GM12892 (cell line): ENCODE data around the gene PI3. TPM values are rescaled to one million over a fixed set of nuclear protein-coding genes. Genes with fewer than 3 reads are reported as not detected.
"Not testable (repeated sequence)": the region's sequence is repeated elsewhere in the genome, so short reads cannot be mapped to it uniquely, and the experiment has no call there.

Source experiments
- DNase-seq: peaks from one replicate; pipeline ENCODE4 v3.0.0; 2011; ENCODE audit not compliant: insufficient read length
- FAIRE-seq: peaks from 2 replicates; lab custom pipeline; 2011; peaks lifted over from hg19 to GRCh38; lab: Jason Lieb, UNC
- POLR2A ChIP-seq: IDR thresholded peaks from 2 replicates; pipeline ENCODE4 v1.6.1; 2011; ENCODE audit warnings: low read depth, low read length, control low read depth
- POLR2AphosphoS5 ChIP-seq: IDR thresholded peaks from 2 replicates; pipeline ENCODE4 v1.6.1; 2011; ENCODE audit warnings: low read depth, low read length, control low read depth
- TAF1 ChIP-seq: IDR thresholded peaks from 2 replicates; pipeline ENCODE4 v1.6.1; 2011; ENCODE audit warnings: low read depth, mild to moderate bottlenecking, control low read depth, low read length, borderline replicate concordance
- polyA plus RNA-seq: library from polyadenylated mRNA; unstranded; fragments of >200 nt; gene quantifications from one replicate; pipeline ENCODE4 v1.2.1, GENCODE V29; 2012; ENCODE audit warnings: missing spikeins, inconsistent platforms; ENCODE audit not compliant: missing spikeins

PI3 gene, protein sequence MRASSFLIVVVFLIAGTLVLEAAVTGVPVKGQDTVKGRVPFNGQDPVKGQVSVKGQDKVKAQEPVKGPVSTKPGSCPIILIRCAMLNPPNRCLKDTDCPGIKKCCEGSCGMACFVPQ
- not detected for polyA plus RNA-seq

DNA sequence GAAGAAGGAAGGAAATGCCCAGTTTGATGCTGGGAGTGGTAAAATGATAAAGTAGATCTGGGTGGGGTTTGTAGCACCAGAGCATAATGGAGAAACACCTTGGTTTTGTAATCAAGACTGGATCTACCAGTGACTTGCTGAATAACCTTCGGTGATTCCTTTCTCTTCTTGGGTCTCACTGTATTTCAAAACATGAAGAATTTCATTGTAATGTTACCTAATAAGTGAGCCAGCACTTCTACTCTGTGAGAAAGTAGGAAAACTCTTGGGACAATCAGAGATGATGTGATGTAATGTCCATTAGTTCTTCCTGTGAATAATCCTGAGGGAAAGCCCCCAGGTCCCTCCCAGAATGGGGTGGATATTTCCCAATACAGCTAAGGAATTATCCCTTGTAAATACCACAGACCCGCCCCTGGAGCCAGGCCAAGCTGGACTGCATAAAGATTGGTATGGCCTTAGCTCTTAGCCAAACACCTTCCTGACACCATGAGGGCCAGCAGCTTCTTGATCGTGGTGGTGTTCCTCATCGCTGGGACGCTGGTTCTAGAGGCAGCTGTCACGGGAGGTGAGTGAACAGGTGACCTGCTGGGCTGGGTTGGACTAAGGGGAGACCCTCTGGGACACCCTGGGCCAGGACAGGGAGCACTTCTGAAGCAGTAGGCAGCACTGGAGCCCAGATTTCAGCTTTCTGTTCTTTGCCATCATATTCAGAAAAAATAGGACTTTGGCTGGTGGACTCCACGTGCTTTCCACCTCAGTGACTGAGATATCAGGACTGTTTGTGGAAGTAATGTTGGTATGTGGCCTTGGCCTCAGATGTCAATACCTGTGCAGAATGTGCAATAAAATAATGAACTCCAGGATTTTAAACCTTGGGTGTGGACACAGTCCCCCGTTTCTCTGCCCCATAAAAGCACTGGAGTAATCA lies at the start of gene PI3:
TSS of gene PI3 (plus strand) at position 469 of the 931 bp plus-strand sequence. CDS start at position 490, 21 bp downstream.
- no peak for DNase-seq
- no peak for FAIRE-seq
- TF ChIP-seq POLR2A (no peak), POLR2AphosphoS5 (no peak), TAF1 (no peak)

DNA sequence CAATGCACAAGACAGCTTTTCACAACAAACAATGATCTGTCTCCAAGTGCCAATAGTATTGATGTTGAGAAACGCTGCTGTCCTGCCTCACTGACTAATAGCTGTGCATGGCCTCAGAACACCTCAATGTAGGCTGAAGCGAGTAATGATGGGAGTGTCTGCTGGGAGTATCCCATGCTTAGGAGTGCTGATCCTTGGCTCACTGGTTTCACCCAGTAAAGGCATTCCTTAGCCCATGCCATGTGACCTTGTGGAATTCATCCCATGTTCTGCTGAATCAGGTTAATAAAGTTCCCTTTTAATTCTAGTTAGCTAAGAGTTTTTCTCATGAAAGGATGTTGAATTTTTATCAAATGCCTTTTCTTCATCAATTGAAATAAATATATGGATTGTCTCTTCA lies 46.6 kb upstream of the PI3 start:
- no peak for DNase-seq
- TF ChIP-seq POLR2A (no peak), POLR2AphosphoS5 (no peak), TAF1 (no peak)
- FAIRE-seq: no peak

- FAIRE-seq: no peak
- TF ChIP-seq TAF1 (no peak), POLR2A (no peak), POLR2AphosphoS5 (no peak)
- no peak for DNase-seq
Measured at GRCh38 chr20:45136911-45137310, 37.8 kb upstream of the PI3 start.

GRCh38 chr20:45138561-45139300 lies 36.0 kb upstream of the PI3 start:
- DNase-seq: no peak
- FAIRE-seq: no peak
- TF ChIP-seq TAF1 (no peak), POLR2A (no peak), POLR2AphosphoS5 (no peak)

DNA sequence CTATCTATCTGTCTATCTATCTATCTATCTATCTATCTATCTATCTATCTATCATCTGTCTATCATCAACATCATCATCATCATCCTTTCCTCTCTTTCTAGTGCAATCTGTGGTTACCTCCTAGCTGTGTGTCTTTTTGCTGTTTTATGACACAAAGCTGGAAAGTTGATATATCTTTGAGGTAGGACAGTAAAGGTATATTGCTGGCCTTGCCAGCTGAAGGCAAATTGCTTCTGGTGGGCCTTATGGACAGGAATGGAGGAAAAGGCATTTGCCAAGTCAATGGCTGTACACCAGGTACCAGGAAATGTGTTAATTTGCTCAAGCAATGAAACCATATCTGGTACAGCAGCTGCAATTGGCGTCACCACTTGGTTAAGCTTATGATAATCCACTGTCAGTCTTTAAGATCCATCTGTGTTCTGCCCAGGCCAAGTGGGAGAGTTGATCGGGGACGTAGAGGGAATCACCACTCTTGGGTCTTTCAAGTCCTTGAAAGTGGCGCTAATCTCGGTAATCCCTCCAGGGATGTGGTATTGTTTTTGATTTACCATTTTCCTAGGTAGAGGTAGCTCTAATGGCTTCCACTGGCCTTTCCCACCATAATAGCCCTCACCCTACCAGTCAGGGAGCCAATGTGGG lies 34.8 kb upstream of the PI3 start:
- not testable (repeated sequence) for DNase-seq, FAIRE-seq

- DNase-seq (no peak), FAIRE-seq (no peak)
- TF ChIP-seq POLR2A: no peak
- TF ChIP-seq POLR2AphosphoS5: no peak
- no peak for TF ChIP-seq TAF1
Measured at GRCh38 chr20:45140836-45141235, 33.9 kb upstream of the PI3 start.

- TF ChIP-seq TAF1: no peak
- TF ChIP-seq POLR2AphosphoS5: no peak
- no peak for TF ChIP-seq POLR2A
- no peak for FAIRE-seq
- no peak for DNase-seq
Measured at GRCh38 chr20:45149062-45149461, 25.6 kb upstream of the PI3 start.

GRCh38 chr20:45152405-45152804 lies 22.3 kb upstream of the PI3 start:
- DNase-seq: no peak
- TF ChIP-seq TAF1 (no peak), POLR2AphosphoS5 (no peak), POLR2A (no peak)
- FAIRE-seq: no peak

DNA sequence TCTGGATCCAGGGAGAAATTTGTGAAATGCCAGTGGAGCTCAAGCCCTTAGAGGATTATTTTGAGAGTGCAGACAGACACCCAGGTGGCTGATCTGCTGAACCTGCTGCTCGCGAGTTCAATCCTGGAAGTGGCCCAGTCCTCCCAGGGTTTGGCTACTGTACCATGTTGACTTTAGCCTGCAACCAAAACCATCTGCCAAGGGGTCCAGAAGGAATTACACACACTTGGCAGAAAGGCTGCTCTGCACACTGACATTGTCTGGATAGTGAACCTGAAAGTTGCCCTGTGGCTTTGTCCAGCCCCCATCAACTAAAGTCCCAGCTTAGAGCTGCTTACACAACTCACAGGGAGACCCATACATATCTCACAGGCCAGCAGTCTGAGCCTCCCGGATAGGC lies 21.6 kb upstream of the PI3 start:
- DNase-seq: no peak
- no peak for TF ChIP-seq TAF1
- TF ChIP-seq POLR2A: no peak
- TF ChIP-seq POLR2AphosphoS5: no peak
- no peak for FAIRE-seq

DNA sequence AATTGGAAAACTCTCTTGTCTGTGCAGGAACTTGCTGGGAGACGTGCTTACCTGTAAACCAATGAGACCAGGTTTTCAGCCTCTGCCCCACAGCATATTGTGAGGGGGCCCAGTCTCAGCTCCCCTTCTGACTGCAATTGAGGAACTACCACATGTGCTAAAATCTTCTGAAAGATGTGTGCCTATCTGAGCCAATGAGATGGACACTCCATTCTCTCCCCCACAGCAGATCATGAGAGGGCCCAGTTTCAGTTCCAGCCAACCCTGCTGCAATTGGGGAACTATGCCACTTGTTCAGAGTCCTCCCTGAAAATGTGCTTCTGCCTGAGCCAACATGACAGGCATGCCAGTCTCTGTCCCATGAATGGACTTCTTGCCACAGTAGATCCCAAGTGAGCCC lies 20.9 kb upstream of the PI3 start:
- FAIRE-seq (no peak), DNase-seq (no peak)
- no peak for TF ChIP-seq POLR2A
- no peak for TF ChIP-seq POLR2AphosphoS5
- TF ChIP-seq TAF1: no peak

- no peak for FAIRE-seq
- no peak for DNase-seq
- TF ChIP-seq TAF1: no peak
- TF ChIP-seq POLR2A: no peak
- no peak for TF ChIP-seq POLR2AphosphoS5
Measured at GRCh38 chr20:45154183-45154582, 20.5 kb upstream of the PI3 start.

DNA sequence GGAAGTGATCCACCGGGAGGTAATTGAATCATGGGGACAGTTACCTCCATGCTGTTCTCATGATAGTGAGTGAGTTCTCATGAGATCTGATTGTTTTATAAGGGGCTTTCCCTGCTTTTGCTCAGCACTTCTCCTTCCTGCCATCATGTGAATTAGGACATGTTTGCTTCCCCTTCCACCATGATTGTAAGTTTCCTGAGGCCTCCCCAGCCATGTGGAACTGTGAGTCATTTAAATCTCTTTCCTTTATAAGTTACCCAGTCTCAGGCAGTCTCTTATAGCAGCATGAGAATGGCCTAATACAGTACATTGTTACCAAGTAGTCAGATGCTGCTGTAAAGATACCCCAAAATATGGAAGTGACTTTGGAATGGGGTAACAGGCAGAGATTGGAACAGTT lies 19.9 kb upstream of the PI3 start:
- not testable (repeated sequence) for DNase-seq, FAIRE-seq
